Keratinocyte (primary cell): Measurements from ENCODE around the gene HNRNPLL. TPM values are rescaled to one million over a fixed set of nuclear protein-coding genes. Genes with fewer than 3 reads are reported as not detected.

Experiments
- DNase-seq: peaks from one replicate; pipeline ENCODE4 v3.0.0-alpha.2; 2011; ENCODE audit warnings: low read depth, missing footprints, low spot score
- FAIRE-seq: peaks from 2 replicates; lab custom pipeline; 2011; peaks lifted over from hg19 to GRCh38; lab: Jason Lieb, UNC
- H2AFZ ChIP-seq: 2 replicates; pipeline ENCODE4 v1.6.0; 2012; ENCODE audit warnings: low read length, control low read depth, inconsistent platforms; ENCODE audit not compliant: control insufficient read depth
- H3K27ac ChIP-seq: 2 replicates; pipeline ENCODE4 v1.5.1; 2011; ENCODE audit warnings: low read length; ENCODE audit not compliant: control insufficient read depth, insufficient read depth
- H3K27me3 ChIP-seq: 3 replicates; pipeline ENCODE4 v1.6.0; 2011; ENCODE audit warnings: low read length; ENCODE audit not compliant: control insufficient read depth, insufficient read depth; ENCODE audit errors: extremely low read depth
- H3K36me3 ChIP-seq, 2 experiments: 2 replicates in 1 of 2; 3 replicates in 1 of 2; pipeline ENCODE4 v1.5.1; 2011; ENCODE audit warnings: low read length in 2 of 2, mild to moderate bottlenecking in 1 of 2; ENCODE audit not compliant: control insufficient read depth in 2 of 2, insufficient read depth in 2 of 2; ENCODE audit errors: extremely low read depth in 1 of 2
- H3K4me1 ChIP-seq: 3 replicates; pipeline ENCODE4 v1.5.1; 2011; ENCODE audit warnings: low read length; ENCODE audit not compliant: control insufficient read depth, insufficient read depth; ENCODE audit errors: extremely low read depth
- H3K4me2 ChIP-seq: 3 replicates; pipeline ENCODE4 v1.6.0; 2011; ENCODE audit warnings: low read depth, low read length; ENCODE audit not compliant: control insufficient read depth, insufficient read depth; ENCODE audit errors: extremely low read depth
- H3K4me3 ChIP-seq, 3 experiments: fragments of 200-600 bp in 1 of 3; sonication (generic) in 1 of 3; 2 replicates in 2 of 3; 3 replicates in 1 of 3; pipeline ENCODE4 v1.5.1; 2011 to 2016; ENCODE audit warnings: low read length in 3 of 3, mild to moderate bottlenecking in 3 of 3, control low read depth in 2 of 3, inconsistent platforms in 1 of 3, low read depth in 1 of 3, mixed read lengths in 1 of 3, mixed run types in 1 of 3, moderate library complexity in 1 of 3; ENCODE audit not compliant: control insufficient read depth in 2 of 3, insufficient read depth in 2 of 3; ENCODE audit errors: extremely low read depth in 1 of 3
- H3K79me2 ChIP-seq: 2 replicates; pipeline ENCODE4 v1.6.0; 2012; ENCODE audit warnings: low read length; ENCODE audit not compliant: control insufficient read depth, insufficient read depth
- H3K9ac ChIP-seq: 3 replicates; pipeline ENCODE4 v1.6.0; 2011; ENCODE audit warnings: low read length; ENCODE audit not compliant: control insufficient read depth, insufficient read depth; ENCODE audit errors: extremely low read depth
- H3K9me1 ChIP-seq: 3 replicates; pipeline ENCODE4 v1.6.0; 2011; ENCODE audit warnings: low read length; ENCODE audit not compliant: control insufficient read depth, insufficient read depth; ENCODE audit errors: extremely low read depth
- H3K9me3 ChIP-seq: 2 replicates; pipeline ENCODE4 v1.5.1; 2012; ENCODE audit warnings: low read depth, low read length; ENCODE audit not compliant: control insufficient read depth
- H4K20me1 ChIP-seq: 3 replicates; pipeline ENCODE4 v1.6.0; 2011; ENCODE audit warnings: low read length; ENCODE audit not compliant: control insufficient read depth, insufficient read depth; ENCODE audit errors: extremely low read depth
- CTCF ChIP-seq, 3 experiments: IDR thresholded peaks in 1 of 3; conservative IDR thresholded peaks in 1 of 3; optimal IDR thresholded peaks in 1 of 3; 2 replicates in 2 of 3; 3 replicates in 1 of 3; pipeline versions ENCODE3 to v1.5.1; 2011; ENCODE audit warnings: low read length in 3 of 3, mild to moderate bottlenecking in 3 of 3, moderate library complexity in 2 of 3, control low read depth in 1 of 3, inconsistent platforms in 1 of 3; ENCODE audit not compliant: insufficient read depth in 2 of 3; ENCODE audit errors: extremely low read depth in 1 of 3
- EZH2 ChIP-seq: IDR thresholded peaks from one replicate; pipeline ENCODE4 v1.6.1; 2012; ENCODE audit warnings: inconsistent platforms, mild to moderate bottlenecking, low read length, moderate library complexity
- dilution Hi-C: fragments of 300-500 bp; cut with MboI; formaldehyde crosslinking; loops from one replicate; pipeline ENCODE4 v1.7.0; 2020; ENCODE audit warnings: low sequenced_read_pairs; ENCODE audit not compliant: extremely low pct_ligation_motif_present
- polyA plus RNA-seq, 5 experiments: library from polyadenylated mRNA; depleted of rRNA in 3 of 5; stranded (reverse) in 3 of 5; stranded (forward) in 1 of 5; unstranded in 1 of 5; fragments of >200 nt; gene quantifications; 1 replicate in 1 of 5; 2 replicates in 3 of 5; 3 replicates in 1 of 5; pipeline versions ENCODE4 v1.2.1 to v1.2.3, GENCODE V29; 2011 to 2012; ENCODE audit warnings: missing spikeins in 2 of 5, low read depth in 1 of 5, low replicate concordance in 1 of 5

The HNRNPLL gene
- polyA plus RNA-seq, 1 donor (not counting 4 experiments of a cell fraction or from before 2014, with no cell fraction given): 53.8 TPM

- Histone ChIP-seq H3K79me2 (no peaks in the 10 kb centered on the region), H3K27ac (no peak overlapping the region), H3K36me3 (peaks cover 0 to 4% of the 10 kb centered on the region in 2 experiments), H2AFZ (no peak overlapping the region), H3K9me3 (no peaks in the 10 kb centered on the region), H3K4me2 (no peak overlapping the region), H4K20me1 (no peaks in the 10 kb centered on the region), H3K9ac (no peak overlapping the region), H3K9me1 (no peaks in the 10 kb centered on the region), H3K27me3 (no peaks in the 10 kb centered on the region), H3K4me3 (no peak overlapping the region), H3K4me1 (no peaks in the 10 kb centered on the region)
- dilution Hi-C loops: loop anchor here (25.0 kb wide), 1 partner anchor 177 kb away; no protein-coding TSS in a partner anchor
- TF ChIP-seq CTCF (optimal IDR thresholded peaks at IDR 0.05 in 1 of 3, IDR thresholded peaks at IDR 0.05 in 1 of 3, conservative IDR thresholded peaks at IDR 0.05 in 1 of 3; ENCODE audit: extremely low read depth in 1 of 3, insufficient read depth in 2 of 3, low read length in 3 of 3): no peak
- TF ChIP-seq EZH2: no peak
- FAIRE-seq (peak; percentile 23), DNase-seq (no peak)
Observed at GRCh38 chr2:38560092-38560491, 42.6 kb downstream of the HNRNPLL start.

- H3K36me3 ChIP-seq: peaks cover 0 to 6% of the 10 kb centered on the region in 2 experiments
- no peak for TF ChIP-seq CTCF (optimal IDR thresholded peaks at IDR 0.05 in 1 of 3, IDR thresholded peaks at IDR 0.05 in 1 of 3, conservative IDR thresholded peaks at IDR 0.05 in 1 of 3; ENCODE audit: extremely low read depth in 1 of 3, insufficient read depth in 2 of 3, low read length in 3 of 3)
- no peak for TF ChIP-seq EZH2
- H3K9ac ChIP-seq: no peak overlapping the region
- no peaks in the 10 kb centered on the region for H3K4me1 ChIP-seq
- H3K27ac ChIP-seq: no peak overlapping the region
- H3K4me3 ChIP-seq: no peak overlapping the region
- H3K4me2 ChIP-seq: no peak overlapping the region
- no peaks in the 10 kb centered on the region for H3K27me3 ChIP-seq
- no peaks in the 10 kb centered on the region for H3K9me3 ChIP-seq
- H2AFZ ChIP-seq: no peak overlapping the region
- no peaks in the 10 kb centered on the region for H3K79me2 ChIP-seq
- H4K20me1 ChIP-seq: no peaks in the 10 kb centered on the region
- dilution Hi-C loops: loop anchor here (25.0 kb wide), 1 partner anchor 179 kb away; no protein-coding TSS in a partner anchor
- DNase-seq (no peak), FAIRE-seq (no peak)
- no peaks in the 10 kb centered on the region for H3K9me1 ChIP-seq
Observed at GRCh38 chr2:38557981-38558380, 44.7 kb downstream of the HNRNPLL start.
